Endothelial cell of umbilical vein (primary cell): Measurements from ENCODE around the gene A1BG. TPM values are rescaled to one million over a fixed set of nuclear protein-coding genes. Genes with fewer than 3 reads are reported as not detected.
A peak's percentile ranks its signal among the peaks of the same experiment; 100 is the strongest.

ENCODE experiments used
- BruUV-seq: library from RNA; stranded (reverse); fragments of 400-500 nt; replicated peaks from 2 replicates; lab custom pipeline; 2021; lab: Mats Ljungman, UMichigan
- CTCF ChIA-PET: fragments of 300-600, 350-600 bp; sonication (Branson Sonifier 250); formaldehyde crosslinking; loops from one replicate; lab custom pipeline; 2021; ENCODE audit warnings: antibody characterized with exemption, inconsistent platforms; lab: Charles Lee
- POLR2A ChIA-PET: fragments of 300-600, 350-600 bp; sonication (Branson Sonifier 250); formaldehyde crosslinking; loops from one replicate; lab custom pipeline; 2021; ENCODE audit warnings: antibody characterized with exemption, inconsistent platforms; lab: Charles Lee
- DNase-seq: peaks from one replicate; pipeline ENCODE4 v3.0.0-alpha.2; 2011; ENCODE audit warnings: low read depth, low spot score
- FAIRE-seq: peaks from 2 replicates; lab custom pipeline; 2011; peaks lifted over from hg19 to GRCh38; lab: Jason Lieb, UNC
- H2AFZ ChIP-seq: 2 replicates; pipeline ENCODE4 v1.6.0; 2012; ENCODE audit warnings: low read depth, low read length, control low read depth, inconsistent platforms
- H3K27ac ChIP-seq: 2 replicates; pipeline ENCODE4 v1.5.1; 2011; ENCODE audit warnings: low read depth, mild to moderate bottlenecking, control low read depth, low read length, moderate library complexity; ENCODE audit not compliant: insufficient read depth
- H3K27me3 ChIP-seq, 2 experiments: 2 replicates each; pipeline versions ENCODE4 v1.6.0 to v1.6.1; 2011; ENCODE audit warnings: low read length in 2 of 2, mixed read lengths in 1 of 2; ENCODE audit not compliant: control insufficient read depth in 2 of 2, insufficient read depth in 2 of 2
- H3K36me3 ChIP-seq, 2 experiments: 2 replicates in 1 of 2; 3 replicates in 1 of 2; pipeline ENCODE4 v1.5.1; 2011; ENCODE audit warnings: low read length in 2 of 2, mild to moderate bottlenecking in 1 of 2, moderate library complexity in 1 of 2; ENCODE audit not compliant: control insufficient read depth in 2 of 2, insufficient read depth in 2 of 2; ENCODE audit errors: extremely low read depth in 1 of 2
- H3K4me1 ChIP-seq: 3 replicates; pipeline ENCODE4 v1.5.1; 2011; ENCODE audit warnings: mild to moderate bottlenecking, low read length; ENCODE audit not compliant: control insufficient read depth, insufficient read depth; ENCODE audit errors: extremely low read depth
- H3K4me2 ChIP-seq: 2 replicates; pipeline ENCODE4 v1.6.1; 2011; ENCODE audit warnings: low read length, control low read depth, mixed read lengths; ENCODE audit not compliant: insufficient read depth
- H3K4me3 ChIP-seq, 3 experiments: fragments of 200-600 bp in 1 of 3; sonication (generic), shearing (Covaris generic) in 1 of 3; replicated peaks in 1 of 3; 2 replicates each; pipeline ENCODE4 v1.5.1; 2011 to 2016; ENCODE audit warnings: control low read depth in 3 of 3, low read length in 3 of 3, mild to moderate bottlenecking in 2 of 3, inconsistent platforms in 1 of 3, low read depth in 1 of 3, moderate library complexity in 1 of 3; ENCODE audit not compliant: insufficient read depth in 1 of 3
- H3K79me2 ChIP-seq: 2 replicates; pipeline ENCODE4 v1.6.0; 2012; ENCODE audit warnings: low read length, inconsistent platforms; ENCODE audit not compliant: control insufficient read depth, insufficient read depth
- H3K9ac ChIP-seq: replicated peaks from 2 replicates; pipeline ENCODE3; 2011; ENCODE audit warnings: low read length, control low read depth; ENCODE audit not compliant: insufficient read depth; ENCODE audit errors: extremely low read depth
- H3K9me1 ChIP-seq: replicated peaks from 3 replicates; pipeline ENCODE4 v1.6.0; 2011; ENCODE audit warnings: mild to moderate bottlenecking, low read length; ENCODE audit not compliant: control insufficient read depth, insufficient read depth; ENCODE audit errors: extremely low read depth
- H3K9me3 ChIP-seq: replicated peaks from 2 replicates; pipeline ENCODE4 v1.5.1; 2012; ENCODE audit warnings: low read length, inconsistent platforms; ENCODE audit not compliant: control insufficient read depth, insufficient read depth
- H4K20me1 ChIP-seq: replicated peaks from 2 replicates; pipeline ENCODE3; 2011; ENCODE audit warnings: mild to moderate bottlenecking, low read length; ENCODE audit not compliant: control insufficient read depth, insufficient read depth; ENCODE audit errors: extremely low read depth
- CTCF ChIP-seq, 2 donors: IDR thresholded peaks; 1 replicate in 1 of 2; 2 replicates in 1 of 2; pipeline ENCODE4 v1.5.1; 2011; ENCODE audit warnings: low read length in 2 of 2, mild to moderate bottlenecking in 2 of 2, moderate library complexity in 2 of 2, control low read depth in 1 of 2, inconsistent platforms in 1 of 2, low read depth in 1 of 2; ENCODE audit not compliant: insufficient read depth in 1 of 2; ENCODE audit errors: extremely low read depth in 1 of 2
- EZH2 ChIP-seq: IDR thresholded peaks from 2 replicates; pipeline ENCODE4 v1.6.1; 2012; ENCODE audit warnings: borderline replicate concordance, low read depth, mild to moderate bottlenecking, moderate library complexity, low read length, inconsistent platforms; ENCODE audit not compliant: severe bottlenecking
- FOS ChIP-seq: IDR thresholded peaks from 2 replicates; pipeline ENCODE4 v1.6.1; 2011; ENCODE audit warnings: mild to moderate bottlenecking, low read length, moderate library complexity, borderline replicate concordance; ENCODE audit not compliant: insufficient read depth
- GATA2 ChIP-seq: IDR thresholded peaks from 2 replicates; pipeline ENCODE4 v1.7.0; 2011; ENCODE audit warnings: low read depth, mild to moderate bottlenecking, moderate library complexity, mixed read lengths, low read length; ENCODE audit not compliant: insufficient read length, insufficient read depth
- JUN ChIP-seq: IDR thresholded peaks from 2 replicates; pipeline ENCODE4 v1.6.1; 2011; ENCODE audit warnings: borderline replicate concordance, low read depth; ENCODE audit not compliant: insufficient read length, insufficient read depth
- MAX ChIP-seq: IDR thresholded peaks from 2 replicates; pipeline ENCODE4 v1.6.1; 2011; ENCODE audit not compliant: insufficient read depth, insufficient read length
- MYC ChIP-seq: IDR thresholded peaks from one replicate; pipeline ENCODE4 v1.6.1; 2011; ENCODE audit warnings: mild to moderate bottlenecking, low read depth, low read length
- POLR2A ChIP-seq: IDR thresholded peaks from 2 replicates; pipeline ENCODE4 v1.6.1; 2012; ENCODE audit warnings: low read depth, mild to moderate bottlenecking, control low read depth, low read length
- POLR2AphosphoS5 ChIP-seq: IDR thresholded peaks from 2 replicates; pipeline ENCODE4 v1.6.1; 2012; ENCODE audit warnings: low read depth, mild to moderate bottlenecking, control low read depth, low read length, moderate library complexity; ENCODE audit not compliant: insufficient read depth
- dilution Hi-C: fragments of 300-500 bp; cut with MboI; formaldehyde crosslinking; loops from one replicate; pipeline ENCODE4 v1.15.0; 2019; ENCODE audit warnings: low sequenced_read_pairs; ENCODE audit not compliant: extremely low pct_ligation_motif_present
- intact Hi-C: fragments of 100-400 bp; cut with micrococcal nuclease; formaldehyde crosslinking; loops from one replicate; pipeline ENCODE4 v1.10.0; 2022
- polyA plus RNA-seq, 4 experiments: library from polyadenylated mRNA; depleted of rRNA in 3 of 4; stranded (reverse) in 3 of 4; unstranded in 1 of 4; fragments of >200 nt; gene quantifications; 2 replicates each; pipeline versions ENCODE4 v1.2.1 to v1.2.3, GENCODE V29; 2011 to 2012; ENCODE audit warnings: missing spikeins in 1 of 4
- total RNA-seq: library from RNA; stranded (reverse); gene quantifications from 2 replicates; pipeline ENCODE4 v1.2.3, GENCODE V29; 2021

Gene A1BG
- total and polyA plus RNA-seq, 2 donors (not counting 3 experiments of a cell fraction or from before 2014, with no cell fraction given): 2.3 to 3.7 TPM

DNA sequence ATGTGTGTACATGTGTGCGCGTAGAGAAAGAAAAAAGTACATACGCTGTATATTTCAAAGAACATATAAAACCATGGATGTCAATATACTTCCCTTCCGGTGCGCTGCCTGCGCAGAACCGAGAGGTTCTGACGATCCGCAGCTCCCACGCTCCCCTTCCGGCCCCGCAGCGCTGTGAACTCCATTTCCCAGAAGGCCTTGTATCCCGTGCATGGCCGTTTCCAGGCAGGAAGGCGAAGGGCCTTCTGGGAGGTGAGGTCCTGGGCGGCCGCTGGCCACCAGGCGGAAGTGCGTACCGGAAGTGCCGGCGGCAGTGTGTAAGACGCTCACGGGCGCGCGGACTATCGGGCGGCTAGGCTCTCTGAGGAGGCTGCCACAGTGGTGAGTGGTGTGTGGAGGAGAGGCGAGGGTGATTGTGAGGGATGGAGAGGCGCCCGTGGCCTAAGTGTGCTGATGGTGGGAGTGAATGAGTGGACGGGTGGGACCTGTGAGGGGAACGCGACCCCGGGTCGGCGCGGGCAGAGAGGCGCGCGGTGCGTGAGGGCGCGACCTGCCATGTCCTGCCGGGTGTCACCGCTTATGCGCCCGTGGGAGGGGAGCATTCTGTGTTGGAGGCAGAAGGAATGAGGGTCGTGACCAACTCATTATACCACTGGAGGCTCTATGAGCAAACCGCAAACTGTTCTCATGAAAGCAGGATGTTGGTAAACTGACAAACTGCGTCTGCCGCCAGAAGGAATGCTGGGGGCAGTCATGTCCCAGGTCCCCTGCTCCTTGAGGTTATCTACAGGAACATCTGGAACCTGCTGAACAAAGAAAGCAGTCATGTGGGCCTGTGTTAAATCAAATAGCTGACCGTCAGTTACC, 48.0 kb downstream of the A1BG start, which contains the start of gene ERVK3-1:
Gene ERVK3-1, plus strand, starts transcription at position 313 of the 867 bp plus-strand sequence. CDS start 6,792 bp downstream, outside the sequence.
- POLR2A ChIA-PET: interaction anchor here (0.7 to 1.0 kb wide), 2 partner anchors 27 to 77 kb away, joined by 3 to 5 read pairs; partner anchors contain the start of genes ZNF544 and ZNF8
- H3K27ac ChIP-seq: peak within 1 kb of the TSS; percentile 95
- FAIRE-seq: peak; percentile 98
- no TSS peak for BruUV-seq
- peaks cover 7% of the 10 kb centered on the region for H3K79me2 ChIP-seq
- H3K27me3 ChIP-seq: no peaks in the 10 kb centered on the region
- peak within 1 kb of the TSS; percentile 84 for H2AFZ ChIP-seq
- no peaks in the 10 kb centered on the region for H3K9me3 ChIP-seq
- H3K4me1 ChIP-seq: peaks cover 9% of the 10 kb centered on the region
- peak; percentile 98 for DNase-seq
- H4K20me1 ChIP-seq: no peaks in the 10 kb centered on the region
- peaks cover 0 to 7% of the 10 kb centered on the region in 2 experiments for H3K36me3 ChIP-seq
- no peaks in the 10 kb centered on the region for H3K9me1 ChIP-seq
- intact Hi-C loops: loop anchor here (1.0 to 2.0 kb wide), 5 partner anchors 21 to 77 kb away; partner anchors contain the start of genes ZNF497, ZNF544, ZNF837 and ZSCAN22
- dilution Hi-C loops: no loop called here
- H3K9ac ChIP-seq: peak within 1 kb of the TSS; percentile 95
- CTCF ChIA-PET: interaction anchor here (0.6 to 2.4 kb wide), 3 partner anchors 10 to 77 kb away, joined by 3 to 9 read pairs (median 4); partner anchors contain the start of gene ZNF544
- TF ChIP-seq JUN (no peak), MAX (peak; percentile 41), POLR2AphosphoS5 (peak; percentile 79), POLR2A (peak; percentile 92)
- peak within 1 kb of the TSS; percentile 90 for H3K4me2 ChIP-seq
- H3K4me3 ChIP-seq: peak within 1 kb of the TSS; percentile 44 to 72 (median 49)

DNA sequence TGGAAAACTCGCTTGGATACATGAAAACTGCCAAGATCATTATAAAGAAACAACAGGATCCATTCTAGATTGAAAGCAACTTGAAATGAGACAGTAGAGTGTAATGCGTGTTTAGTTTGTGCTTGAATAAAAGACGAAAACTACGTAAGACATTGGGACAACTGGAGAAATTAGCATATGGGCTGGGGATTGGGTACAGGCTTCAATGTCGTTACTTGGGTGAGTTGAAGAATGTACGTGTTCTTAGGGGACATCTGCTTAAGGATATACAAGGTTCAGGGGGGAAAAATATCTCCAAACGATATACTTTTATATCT, 48.6 kb downstream of the A1BG start:
- ChIA-PET POLR2A (interaction anchor here (0.7 to 1.0 kb wide), 2 partner anchors 26 to 77 kb away, joined by 3 to 5 read pairs; partner anchors contain the start of genes ZNF544 and ZNF8), CTCF (interaction anchor here (0.6 kb wide), 1 partner anchor 76 kb away, joined by 3 read pairs; no protein-coding TSS in a partner anchor)
- intact Hi-C loops (loop anchor here (1.0 to 2.0 kb wide), 5 partner anchors 22 to 76 kb away; partner anchors contain the start of genes ZNF497, ZNF544, ZNF837 and ZSCAN22), dilution Hi-C loops (no loop called here)
- H3K27me3 ChIP-seq: no peaks in the 10 kb centered on the region
- H4K20me1 ChIP-seq: no peaks in the 10 kb centered on the region
- TF ChIP-seq EZH2: no peak
- no peak for TF ChIP-seq CTCF (IDR thresholded peaks at IDR 0.05; ENCODE audit: extremely low read depth in 1 of 2, insufficient read depth in 1 of 2, low read depth in 1 of 2, low read length in 2 of 2)
- TF ChIP-seq POLR2A: no peak
- no peak for TF ChIP-seq JUN
- no peak for TF ChIP-seq POLR2AphosphoS5
- TF ChIP-seq GATA2: no peak
- TF ChIP-seq FOS: no peak
- no peak for TF ChIP-seq MAX
- no peak for TF ChIP-seq MYC
- H3K4me1 ChIP-seq: peaks cover 9% of the 10 kb centered on the region
- H3K27ac ChIP-seq: peak overlapping the region; percentile 95
- no peaks in the 10 kb centered on the region for H3K9me1 ChIP-seq
- H3K36me3 ChIP-seq: peaks cover 0 to 9% of the 10 kb centered on the region in 2 experiments
- peak overlapping the region; percentile 66 for H3K9ac ChIP-seq
- FAIRE-seq (no peak), DNase-seq (no peak)
- H2AFZ ChIP-seq: peak overlapping the region; percentile 79
- H3K79me2 ChIP-seq: peaks cover 7% of the 10 kb centered on the region
- no TSS peak for BruUV-seq
- peak overlapping the region; percentile 90 for H3K4me2 ChIP-seq
- no peaks in the 10 kb centered on the region for H3K9me3 ChIP-seq
- H3K4me3 ChIP-seq: peak overlapping the region; percentile 40 to 68 (median 49)
